HEK293 (cell line): Measurements from ENCODE around the gene ACHE.
A peak's percentile ranks its signal among the peaks of the same experiment; 100 is the strongest.

ENCODE experiments used
- BCL11A ChIP-seq: fragments of 450-650 bp; formaldehyde crosslinking; IDR thresholded peaks from 2 replicates; pipeline ENCODE4 v1.5.1; 2016; ENCODE audit warnings: low read depth, missing biosample characterization, missing genetic modification characterization
- GLIS2 ChIP-seq: fragments of 450-650 bp; formaldehyde crosslinking; IDR thresholded peaks from 2 replicates; pipeline ENCODE4 v1.5.1; 2016; ENCODE audit warnings: missing biosample characterization, missing genetic modification characterization
- KLF16 ChIP-seq: fragments of 450-650 bp; formaldehyde crosslinking; IDR thresholded peaks from 2 replicates; pipeline ENCODE4 v1.5.1; 2017; ENCODE audit warnings: missing biosample characterization, missing genetic modification characterization
- PRDM1 ChIP-seq: fragments of 450-650 bp; formaldehyde crosslinking; IDR thresholded peaks from 2 replicates; pipeline ENCODE4; 2016; ENCODE audit warnings: missing biosample characterization, missing genetic modification characterization
- SP3 ChIP-seq: fragments of 450-650 bp; formaldehyde crosslinking; IDR thresholded peaks from 2 replicates; pipeline ENCODE4 v1.5.1; 2016; ENCODE audit warnings: missing biosample characterization, missing genetic modification characterization
- TSHZ1 ChIP-seq: fragments of 450-650 bp; formaldehyde crosslinking; IDR thresholded peaks from 2 replicates; pipeline ENCODE4 v1.5.1; 2016; ENCODE audit warnings: missing biosample characterization, missing genetic modification characterization, borderline replicate concordance
- ZBTB17 ChIP-seq: fragments of 450-650 bp; formaldehyde crosslinking; IDR thresholded peaks from 2 replicates; pipeline ENCODE4 v1.5.1; 2016; ENCODE audit warnings: missing biosample characterization, missing genetic modification characterization
- ZBTB21 ChIP-seq: fragments of 450-650 bp; formaldehyde crosslinking; IDR thresholded peaks from 2 replicates; pipeline ENCODE4 v1.5.1; 2017; ENCODE audit warnings: missing biosample characterization, missing genetic modification characterization
- ZBTB26 ChIP-seq: fragments of 450-650 bp; formaldehyde crosslinking; optimal IDR thresholded peaks from 2 replicates; pipeline ENCODE3; 2016; ENCODE audit warnings: missing biosample characterization, mild to moderate bottlenecking, missing genetic modification characterization
- ZFP69B ChIP-seq: fragments of 450-650 bp; formaldehyde crosslinking; IDR thresholded peaks from 2 replicates; pipeline ENCODE4 v1.5.1; 2016; ENCODE audit warnings: missing biosample characterization, missing genetic modification characterization
- ZNF157 ChIP-seq: fragments of 450-650 bp; formaldehyde crosslinking; IDR thresholded peaks from 2 replicates; pipeline ENCODE4 v1.5.1; 2016; ENCODE audit warnings: missing biosample characterization, missing genetic modification characterization
- ZNF174 ChIP-seq: fragments of 450-650 bp; formaldehyde crosslinking; IDR thresholded peaks from 2 replicates; pipeline ENCODE4 v1.5.0; 2017; ENCODE audit warnings: missing biosample characterization, mild to moderate bottlenecking, missing genetic modification characterization
- ZNF2 ChIP-seq: fragments of 450-650 bp; formaldehyde crosslinking; IDR thresholded peaks from 2 replicates; pipeline ENCODE4 v1.5.1; 2016; ENCODE audit warnings: missing biosample characterization, missing genetic modification characterization
- ZNF324 ChIP-seq: fragments of 450-650 bp; formaldehyde crosslinking; IDR thresholded peaks from 2 replicates; pipeline ENCODE4 v1.5.1; 2016; ENCODE audit warnings: missing biosample characterization, missing genetic modification characterization
- ZNF37A ChIP-seq: fragments of 450-650 bp; IDR thresholded peaks from 2 replicates; pipeline ENCODE4 v1.5.1; 2018; ENCODE audit warnings: missing biosample characterization, missing genetic modification characterization
- ZNF560 ChIP-seq: fragments of 450-650 bp; formaldehyde crosslinking; IDR thresholded peaks from 2 replicates; pipeline ENCODE4 v1.5.1; 2017; ENCODE audit warnings: missing biosample characterization, missing genetic modification characterization, borderline replicate concordance
- ZNF571 ChIP-seq: fragments of 450-650 bp; formaldehyde crosslinking; IDR thresholded peaks from 2 replicates; pipeline ENCODE4 v1.5.0; 2017; ENCODE audit warnings: missing biosample characterization, missing genetic modification characterization
- ZNF596 ChIP-seq: fragments of 450-650 bp; IDR thresholded peaks from 2 replicates; pipeline ENCODE4 v1.5.0; 2018; ENCODE audit warnings: missing biosample characterization, mild to moderate bottlenecking, missing genetic modification characterization, moderate library complexity
- ZNF626 ChIP-seq: fragments of 450-650 bp; sonication (Bioruptor Pico); formaldehyde crosslinking; IDR thresholded peaks from 2 replicates; pipeline ENCODE4 v1.5.1; 2018; ENCODE audit warnings: missing biosample characterization, missing genetic modification characterization, inconsistent platforms
- ZNF704 ChIP-seq: fragments of 450-650 bp; formaldehyde crosslinking; IDR thresholded peaks from 2 replicates; pipeline ENCODE4 v1.5.1; 2016; ENCODE audit warnings: missing biosample characterization, missing genetic modification characterization
- ZNF843 ChIP-seq: fragments of 450-650 bp; formaldehyde crosslinking; IDR thresholded peaks from 2 replicates; pipeline ENCODE4 v1.5.1; 2016; ENCODE audit warnings: missing biosample characterization, missing genetic modification characterization
- ZSCAN23 ChIP-seq: fragments of 450-650 bp; formaldehyde crosslinking; IDR thresholded peaks from 2 replicates; pipeline ENCODE4 v1.5.1; 2016; ENCODE audit warnings: missing biosample characterization, missing genetic modification characterization
- TF ChIP-seq, protein P1 (sequence below): fragments of 450-650 bp; formaldehyde crosslinking; IDR thresholded peaks from 2 replicates; pipeline ENCODE4 v1.5.1; 2017; ENCODE audit warnings: missing biosample characterization, missing genetic modification characterization
- TF ChIP-seq, protein P2 (sequence below): fragments of 450-650 bp; formaldehyde crosslinking; conservative IDR thresholded peaks from 2 replicates; pipeline ENCODE4 v1.5.1; 2016; ENCODE audit warnings: low read depth, missing biosample characterization, missing genetic modification characterization
- TF ChIP-seq, protein P3 (sequence below): fragments of 450-650 bp; IDR thresholded peaks from 2 replicates; pipeline ENCODE4 v1.5.1; 2018; ENCODE audit warnings: missing biosample characterization, missing genetic modification characterization

ACHE gene

GRCh38 chr7:100867040-100867775 lies 28.5 kb downstream of the ACHE start, which contains the start of gene TRIP6 (continued):
- peak; percentile 100 for TF ChIP-seq GLIS2 (tag by site-specific recombination)
- TF ChIP-seq ZNF560 (tag by site-specific recombination): no peak
- TF ChIP-seq ZSCAN23 (tag by site-specific recombination): peak; percentile 56; the same call in 1 of the 2 replicates
- peak; percentile 61; the same call in 1 of the 2 replicates for TF ChIP-seq ZNF2 (tag by site-specific recombination)
- TF ChIP-seq PRDM1 (tag by site-specific recombination): 0 out of 2 replicates have a peak, but pooled peaks have one; percentile 62
- TF ChIP-seq ZNF626 (tag by site-specific recombination): no peak
- peak; percentile 66 for TF ChIP-seq ZBTB17 (tag by site-specific recombination)
- peak; percentile 93; the same call in 1 of the 2 replicates for TF ChIP-seq KLF16 (tag by site-specific recombination)
- peak; percentile 67 for TF ChIP-seq ZNF843 (tag by site-specific recombination)
- TF ChIP-seq ZBTB21 (tag by site-specific recombination): peak; percentile 94
- TF ChIP-seq ZFP69B (tag by site-specific recombination): peak; percentile 88
- TF ChIP-seq ZBTB26 (tag by site-specific recombination): peak; percentile 43
- TF ChIP-seq ZNF596 (tag by site-specific recombination): 0 out of 2 replicates have a peak, but pooled peaks have one; percentile 39
- TF ChIP-seq TSHZ1 (tag by site-specific recombination): peak; percentile 77; the same call in 1 of the 2 replicates
- TF ChIP-seq ZNF157 (tag by site-specific recombination): no peak
- peak; percentile 90 for TF ChIP-seq SP3 (tag by site-specific recombination)
- peak; percentile 31; the same call in 1 of the 2 replicates for TF ChIP-seq ZNF37A (tag by site-specific recombination)
- TF ChIP-seq, protein P1, sequence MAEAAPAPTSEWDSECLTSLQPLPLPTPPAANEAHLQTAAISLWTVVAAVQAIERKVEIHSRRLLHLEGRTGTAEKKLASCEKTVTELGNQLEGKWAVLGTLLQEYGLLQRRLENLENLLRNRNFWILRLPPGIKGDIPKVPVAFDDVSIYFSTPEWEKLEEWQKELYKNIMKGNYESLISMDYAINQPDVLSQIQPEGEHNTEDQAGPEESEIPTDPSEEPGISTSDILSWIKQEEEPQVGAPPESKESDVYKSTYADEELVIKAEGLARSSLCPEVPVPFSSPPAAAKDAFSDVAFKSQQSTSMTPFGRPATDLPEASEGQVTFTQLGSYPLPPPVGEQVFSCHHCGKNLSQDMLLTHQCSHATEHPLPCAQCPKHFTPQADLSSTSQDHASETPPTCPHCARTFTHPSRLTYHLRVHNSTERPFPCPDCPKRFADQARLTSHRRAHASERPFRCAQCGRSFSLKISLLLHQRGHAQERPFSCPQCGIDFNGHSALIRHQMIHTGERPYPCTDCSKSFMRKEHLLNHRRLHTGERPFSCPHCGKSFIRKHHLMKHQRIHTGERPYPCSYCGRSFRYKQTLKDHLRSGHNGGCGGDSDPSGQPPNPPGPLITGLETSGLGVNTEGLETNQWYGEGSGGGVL (tag by site-specific recombination): peak; percentile 95
- TF ChIP-seq, protein P2, sequence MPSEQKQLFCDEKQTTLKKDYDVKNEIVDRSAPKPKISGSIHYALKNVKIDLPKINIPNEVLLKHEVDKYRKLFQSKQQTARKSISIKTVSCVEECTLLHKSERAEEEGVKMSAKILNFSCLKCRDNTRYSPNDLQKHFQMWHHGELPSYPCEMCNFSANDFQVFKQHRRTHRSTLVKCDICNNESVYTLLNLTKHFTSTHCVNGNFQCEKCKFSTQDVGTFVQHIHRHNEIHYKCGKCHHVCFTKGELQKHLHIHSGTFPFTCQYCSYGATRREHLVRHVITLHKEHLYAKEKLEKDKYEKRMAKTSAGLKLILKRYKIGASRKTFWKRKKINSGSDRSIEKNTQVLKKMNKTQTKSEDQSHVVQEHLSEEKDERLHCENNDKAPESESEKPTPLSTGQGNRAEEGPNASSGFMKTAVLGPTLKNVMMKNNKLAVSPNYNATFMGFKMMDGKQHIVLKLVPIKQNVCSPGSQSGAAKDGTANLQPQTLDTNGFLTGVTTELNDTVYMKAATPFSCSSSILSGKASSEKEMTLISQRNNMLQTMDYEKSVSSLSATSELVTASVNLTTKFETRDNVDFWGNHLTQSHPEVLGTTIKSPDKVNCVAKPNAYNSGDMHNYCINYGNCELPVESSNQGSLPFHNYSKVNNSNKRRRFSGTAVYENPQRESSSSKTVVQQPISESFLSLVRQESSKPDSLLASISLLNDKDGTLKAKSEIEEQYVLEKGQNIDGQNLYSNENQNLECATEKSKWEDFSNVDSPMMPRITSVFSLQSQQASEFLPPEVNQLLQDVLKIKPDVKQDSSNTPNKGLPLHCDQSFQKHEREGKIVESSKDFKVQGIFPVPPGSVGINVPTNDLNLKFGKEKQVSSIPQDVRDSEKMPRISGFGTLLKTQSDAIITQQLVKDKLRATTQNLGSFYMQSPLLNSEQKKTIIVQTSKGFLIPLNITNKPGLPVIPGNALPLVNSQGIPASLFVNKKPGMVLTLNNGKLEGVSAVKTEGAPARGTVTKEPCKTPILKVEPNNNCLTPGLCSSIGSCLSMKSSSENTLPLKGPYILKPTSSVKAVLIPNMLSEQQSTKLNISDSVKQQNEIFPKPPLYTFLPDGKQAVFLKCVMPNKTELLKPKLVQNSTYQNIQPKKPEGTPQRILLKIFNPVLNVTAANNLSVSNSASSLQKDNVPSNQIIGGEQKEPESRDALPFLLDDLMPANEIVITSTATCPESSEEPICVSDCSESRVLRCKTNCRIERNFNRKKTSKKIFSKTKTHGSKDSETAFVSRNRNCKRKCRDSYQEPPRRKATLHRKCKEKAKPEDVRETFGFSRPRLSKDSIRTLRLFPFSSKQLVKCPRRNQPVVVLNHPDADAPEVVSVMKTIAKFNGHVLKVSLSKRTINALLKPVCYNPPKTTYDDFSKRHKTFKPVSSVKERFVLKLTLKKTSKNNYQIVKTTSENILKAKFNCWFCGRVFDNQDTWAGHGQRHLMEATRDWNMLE (tag by site-specific recombination): peak; percentile 48; the same call in 1 of the 2 replicates
- peak; percentile 61; the same call in 1 of the 2 replicates for TF ChIP-seq BCL11A
- TF ChIP-seq ZNF324 (tag by site-specific recombination): peak; percentile 94
- TF ChIP-seq ZNF571 (tag by site-specific recombination): no peak
- TF ChIP-seq, protein P3, sequence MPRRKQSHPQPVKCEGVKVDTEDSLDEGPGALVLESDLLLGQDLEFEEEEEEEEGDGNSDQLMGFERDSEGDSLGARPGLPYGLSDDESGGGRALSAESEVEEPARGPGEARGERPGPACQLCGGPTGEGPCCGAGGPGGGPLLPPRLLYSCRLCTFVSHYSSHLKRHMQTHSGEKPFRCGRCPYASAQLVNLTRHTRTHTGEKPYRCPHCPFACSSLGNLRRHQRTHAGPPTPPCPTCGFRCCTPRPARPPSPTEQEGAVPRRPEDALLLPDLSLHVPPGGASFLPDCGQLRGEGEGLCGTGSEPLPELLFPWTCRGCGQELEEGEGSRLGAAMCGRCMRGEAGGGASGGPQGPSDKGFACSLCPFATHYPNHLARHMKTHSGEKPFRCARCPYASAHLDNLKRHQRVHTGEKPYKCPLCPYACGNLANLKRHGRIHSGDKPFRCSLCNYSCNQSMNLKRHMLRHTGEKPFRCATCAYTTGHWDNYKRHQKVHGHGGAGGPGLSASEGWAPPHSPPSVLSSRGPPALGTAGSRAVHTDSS (tag by site-specific recombination): peak; percentile 74
- TF ChIP-seq ZNF704 (tag by site-specific recombination): no peak
- TF ChIP-seq ZNF174 (tag by site-specific recombination): no peak
